DOHH2 (cell line): ENCODE data around the gene VSTM1.

Source experiments
- H3F3A ChIP-seq: fragments of 200-600 bp; sonication (generic), shearing (Covaris generic); 2 replicates; pipeline ENCODE4 v1.6.0; 2016; ENCODE audit warnings: antibody characterized with exemption, mild to moderate bottlenecking; ENCODE audit not compliant: control insufficient read depth, insufficient read depth
- H3K27ac ChIP-seq: fragments of 200-600 bp; sonication (generic); 2 replicates; pipeline ENCODE4 v1.5.1; 2014; ENCODE audit warnings: low read depth, mild to moderate bottlenecking, low read length, moderate library complexity
- H3K27me3 ChIP-seq: fragments of 200-600 bp; sonication (generic); 2 replicates; pipeline ENCODE4 v1.6.1; 2014; ENCODE audit warnings: mild to moderate bottlenecking, low read length, mixed read lengths; ENCODE audit not compliant: control insufficient read depth
- H3K36me3 ChIP-seq: fragments of 200-600 bp; sonication (generic); 2 replicates; pipeline ENCODE4 v1.6.1; 2014; ENCODE audit warnings: mild to moderate bottlenecking, low read length, moderate library complexity, mixed read lengths; ENCODE audit not compliant: control insufficient read depth
- H3K4me1 ChIP-seq: fragments of 200-600 bp; sonication (generic); 2 replicates; pipeline ENCODE4 v1.6.1; 2014; ENCODE audit warnings: mild to moderate bottlenecking, low read length, mixed read lengths; ENCODE audit not compliant: control insufficient read depth
- H3K4me2 ChIP-seq: fragments of 200-600 bp; sonication (generic); 2 replicates; pipeline ENCODE4 v1.6.0; 2014; ENCODE audit warnings: mild to moderate bottlenecking, low read length, moderate library complexity
- H3K4me3 ChIP-seq: fragments of 200-600 bp; sonication (generic); 2 replicates; pipeline ENCODE4 v1.5.1; 2014; ENCODE audit warnings: mild to moderate bottlenecking, low read length, mixed read lengths
- H3K79me2 ChIP-seq: fragments of 200-600 bp; sonication (generic); 2 replicates; pipeline ENCODE4 v1.6.1; 2014; ENCODE audit warnings: mild to moderate bottlenecking, low read length, mixed read lengths; ENCODE audit not compliant: control insufficient read depth
- H3K9me2 ChIP-seq: fragments of 200-600 bp; sonication (generic); replicated peaks from 2 replicates; pipeline ENCODE4 v1.6.1; 2014; ENCODE audit warnings: mild to moderate bottlenecking, low read length, mixed read lengths; ENCODE audit not compliant: control insufficient read depth
- H3K9me3 ChIP-seq: fragments of 200-600 bp; sonication (generic); 2 replicates; pipeline ENCODE4 v1.6.1; 2014; ENCODE audit warnings: antibody characterized with exemption, low read length, mixed read lengths; ENCODE audit not compliant: control insufficient read depth, insufficient read depth
- H4K20me1 ChIP-seq: fragments of 200-600 bp; sonication (generic); 2 replicates; pipeline ENCODE4 v1.6.0; 2014; ENCODE audit warnings: low read depth, mild to moderate bottlenecking, antibody characterized with exemption, low read length, moderate library complexity; ENCODE audit not compliant: control insufficient read depth, insufficient read depth
- CTCF ChIP-seq: fragments of 200-600 bp; sonication (generic); IDR thresholded peaks from one replicate; pipeline ENCODE4 v1.5.1; 2014; ENCODE audit warnings: antibody characterized with exemption, mild to moderate bottlenecking, low read depth, low read length; ENCODE audit not compliant: poor library complexity, severe bottlenecking
- EZH2phosphoT487 ChIP-seq: fragments of 200-600 bp; sonication (generic); IDR thresholded peaks from 2 replicates; pipeline ENCODE4 v1.6.1; 2017; ENCODE audit warnings: borderline replicate concordance, mild to moderate bottlenecking, antibody characterized with exemption, low read length, moderate library complexity, mixed read lengths

Gene VSTM1

GRCh38 chr19:54021363-54021762, 42.3 kb downstream of the VSTM1 start:
- Histone ChIP-seq H4K20me1 (no peaks in the 10 kb centered on the region), H3K79me2 (no peaks in the 10 kb centered on the region), H3K4me3 (no peak overlapping the region), H3K9me3 (no peaks in the 10 kb centered on the region), H3K27me3 (no peaks in the 10 kb centered on the region), H3K4me1 (no peaks in the 10 kb centered on the region), H3K36me3 (no peaks in the 10 kb centered on the region), H3K4me2 (no peak overlapping the region), H3K27ac (no peak overlapping the region), H3K9me2 (no peaks in the 10 kb centered on the region), H3F3A (no peaks in the 10 kb centered on the region)
- TF ChIP-seq EZH2phosphoT487 = no peak
- no peak for TF ChIP-seq CTCF

- Histone ChIP-seq H4K20me1 (no peaks in the 10 kb centered on the region), H3K9me3 (no peaks in the 10 kb centered on the region), H3K4me1 (no peaks in the 10 kb centered on the region), H3K79me2 (no peaks in the 10 kb centered on the region), H3K4me2 (no peak overlapping the region), H3K4me3 (no peak overlapping the region), H3K27ac (no peak overlapping the region), H3K36me3 (no peaks in the 10 kb centered on the region), H3K27me3 (no peaks in the 10 kb centered on the region), H3F3A (no peaks in the 10 kb centered on the region), H3K9me2 (no peaks in the 10 kb centered on the region)
- TF ChIP-seq EZH2phosphoT487 = no peak
Observed at GRCh38 chr19:54017261-54017660, 46.4 kb downstream of the VSTM1 start.

- no peaks in the 10 kb centered on the region for H3K9me2 ChIP-seq
- no peaks in the 10 kb centered on the region for H3K4me1 ChIP-seq
- no peak for TF ChIP-seq EZH2phosphoT487
- no peak for TF ChIP-seq CTCF
- H3K27ac ChIP-seq = no peak overlapping the region
- no peaks in the 10 kb centered on the region for H3K36me3 ChIP-seq
- H3K4me2 ChIP-seq = no peak overlapping the region
- H4K20me1 ChIP-seq = no peaks in the 10 kb centered on the region
- no peaks in the 10 kb centered on the region for H3K79me2 ChIP-seq
- H3K4me3 ChIP-seq = no peak overlapping the region
- H3K27me3 ChIP-seq = no peaks in the 10 kb centered on the region
- H3K9me3 ChIP-seq = no peaks in the 10 kb centered on the region
- H3F3A ChIP-seq = no peaks in the 10 kb centered on the region
Observed at GRCh38 chr19:54014920-54015560, 48.7 kb downstream of the VSTM1 start.

GRCh38 chr19:54013866-54014265, 49.8 kb downstream of the VSTM1 start:
- no peak overlapping the region for H3K4me2 ChIP-seq
- no peaks in the 10 kb centered on the region for H3K79me2 ChIP-seq
- H3K27me3 ChIP-seq = no peaks in the 10 kb centered on the region
- H3K9me3 ChIP-seq = no peaks in the 10 kb centered on the region
- no peak overlapping the region for H3K27ac ChIP-seq
- no peaks in the 10 kb centered on the region for H3K9me2 ChIP-seq
- no peaks in the 10 kb centered on the region for H4K20me1 ChIP-seq
- H3K4me3 ChIP-seq = no peak overlapping the region
- no peaks in the 10 kb centered on the region for H3F3A ChIP-seq
- no peaks in the 10 kb centered on the region for H3K36me3 ChIP-seq
- H3K4me1 ChIP-seq = no peaks in the 10 kb centered on the region
- TF ChIP-seq EZH2phosphoT487 (no peak), CTCF (no peak)
